Ovary (tissue), 3 donors: ENCODE measurements around the gene CBX7.

Experiments used
- EP300 ChIP-seq: sonication (generic); formaldehyde crosslinking; IDR thresholded peaks from one replicate; pipeline ENCODE4 v1.6.1; 2017; ENCODE audit warnings: antibody characterized with exemption
- POLR2A ChIP-seq: fragments of 450-650 bp; IDR thresholded peaks from one replicate; pipeline ENCODE4 v1.6.1; 2017; ENCODE audit warnings: antibody characterized with exemption, mild to moderate bottlenecking, moderate library complexity
- TF ChIP-seq, protein P1 (sequence below), 3 donors: fragments of 450-650 bp in 2 of 3; fragments of 200-600 bp in 1 of 3; IDR thresholded peaks; one replicate each; pipeline versions ENCODE4 v1.5.1 to v1.8.0; 2016 to 2022; ENCODE audit warnings: antibody characterized with exemption in 3 of 3, mild to moderate bottlenecking in 1 of 3
- donor health status: DM: no; HTN: no; CAD: no.

DNA sequence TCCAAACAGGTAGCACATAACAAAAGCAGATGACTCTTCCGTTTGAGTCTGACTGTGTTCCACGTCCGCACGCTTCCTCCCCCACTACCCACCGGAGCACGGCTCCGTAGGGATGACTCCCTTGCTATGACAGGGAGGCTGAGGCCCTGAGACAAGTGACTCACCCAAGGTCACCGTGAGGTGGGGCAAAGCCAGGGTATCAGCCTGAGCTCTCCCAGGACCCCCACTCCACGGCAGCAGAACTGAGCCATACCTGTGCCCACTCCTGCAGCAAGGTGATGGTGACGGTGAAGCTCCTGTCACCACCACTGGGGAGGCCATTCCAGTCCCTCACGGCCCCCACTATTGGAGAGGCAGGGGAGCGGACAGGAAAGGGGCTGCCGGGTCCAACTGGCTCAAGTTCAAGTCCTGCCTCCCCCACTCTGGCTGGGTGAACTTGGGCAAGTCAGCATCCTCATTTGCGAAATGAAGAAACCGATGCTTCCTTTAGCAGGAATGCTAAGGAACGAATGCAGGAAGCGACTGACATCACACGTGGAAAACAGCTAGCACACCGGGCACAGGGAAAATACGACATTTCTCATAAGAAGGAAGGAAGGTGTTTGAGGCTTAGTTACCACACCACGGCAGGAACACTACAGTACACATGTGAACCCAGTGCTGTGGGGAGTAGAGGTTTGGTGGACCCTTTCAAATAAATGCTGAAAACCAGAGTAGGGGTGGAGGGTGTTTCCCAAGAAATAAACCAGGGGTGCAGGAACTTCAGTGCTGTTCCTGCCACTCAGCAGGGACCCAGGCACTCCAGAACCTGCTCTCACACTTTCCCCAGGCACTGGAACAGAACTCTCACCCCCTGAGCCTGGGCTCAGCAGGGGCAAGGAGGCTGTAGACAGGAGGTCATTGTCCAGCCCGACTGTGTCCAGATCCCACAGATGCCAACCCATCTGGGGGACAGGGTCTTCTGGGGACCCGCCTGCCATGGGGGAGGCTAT lies 32.4 kb upstream of the CBX7 start:
- TF ChIP-seq, protein P1, sequence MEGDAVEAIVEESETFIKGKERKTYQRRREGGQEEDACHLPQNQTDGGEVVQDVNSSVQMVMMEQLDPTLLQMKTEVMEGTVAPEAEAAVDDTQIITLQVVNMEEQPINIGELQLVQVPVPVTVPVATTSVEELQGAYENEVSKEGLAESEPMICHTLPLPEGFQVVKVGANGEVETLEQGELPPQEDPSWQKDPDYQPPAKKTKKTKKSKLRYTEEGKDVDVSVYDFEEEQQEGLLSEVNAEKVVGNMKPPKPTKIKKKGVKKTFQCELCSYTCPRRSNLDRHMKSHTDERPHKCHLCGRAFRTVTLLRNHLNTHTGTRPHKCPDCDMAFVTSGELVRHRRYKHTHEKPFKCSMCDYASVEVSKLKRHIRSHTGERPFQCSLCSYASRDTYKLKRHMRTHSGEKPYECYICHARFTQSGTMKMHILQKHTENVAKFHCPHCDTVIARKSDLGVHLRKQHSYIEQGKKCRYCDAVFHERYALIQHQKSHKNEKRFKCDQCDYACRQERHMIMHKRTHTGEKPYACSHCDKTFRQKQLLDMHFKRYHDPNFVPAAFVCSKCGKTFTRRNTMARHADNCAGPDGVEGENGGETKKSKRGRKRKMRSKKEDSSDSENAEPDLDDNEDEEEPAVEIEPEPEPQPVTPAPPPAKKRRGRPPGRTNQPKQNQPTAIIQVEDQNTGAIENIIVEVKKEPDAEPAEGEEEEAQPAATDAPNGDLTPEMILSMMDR (IDR thresholded peaks at IDR 0.05), result no peak
- no peak for TF ChIP-seq POLR2A
- TF ChIP-seq EP300, result no peak
